Forelimb muscle (tissue), 1 donor: ENCODE data around the gene KIF20A. TPM values are rescaled to one million over a fixed set of nuclear protein-coding genes. Genes with fewer than 3 reads are reported as not detected.
"Not testable (repeated sequence)": the region's sequence is repeated elsewhere in the genome, so short reads cannot be mapped to it uniquely, and the experiment has no call there.

Experiments
- DNase-seq: peaks from one replicate; pipeline ENCODE4 v3.0.0-alpha.2; 2013; ENCODE audit warnings: low read depth
- polyA plus RNA-seq: library from polyadenylated mRNA; unstranded; fragments of 120-200 nt; gene quantifications from one replicate; pipeline ENCODE4 v1.2.1, GENCODE V29; 2013; ENCODE audit not compliant: insufficient read length

The KIF20A gene
- 17.3 TPM for polyA plus RNA-seq

DNA sequence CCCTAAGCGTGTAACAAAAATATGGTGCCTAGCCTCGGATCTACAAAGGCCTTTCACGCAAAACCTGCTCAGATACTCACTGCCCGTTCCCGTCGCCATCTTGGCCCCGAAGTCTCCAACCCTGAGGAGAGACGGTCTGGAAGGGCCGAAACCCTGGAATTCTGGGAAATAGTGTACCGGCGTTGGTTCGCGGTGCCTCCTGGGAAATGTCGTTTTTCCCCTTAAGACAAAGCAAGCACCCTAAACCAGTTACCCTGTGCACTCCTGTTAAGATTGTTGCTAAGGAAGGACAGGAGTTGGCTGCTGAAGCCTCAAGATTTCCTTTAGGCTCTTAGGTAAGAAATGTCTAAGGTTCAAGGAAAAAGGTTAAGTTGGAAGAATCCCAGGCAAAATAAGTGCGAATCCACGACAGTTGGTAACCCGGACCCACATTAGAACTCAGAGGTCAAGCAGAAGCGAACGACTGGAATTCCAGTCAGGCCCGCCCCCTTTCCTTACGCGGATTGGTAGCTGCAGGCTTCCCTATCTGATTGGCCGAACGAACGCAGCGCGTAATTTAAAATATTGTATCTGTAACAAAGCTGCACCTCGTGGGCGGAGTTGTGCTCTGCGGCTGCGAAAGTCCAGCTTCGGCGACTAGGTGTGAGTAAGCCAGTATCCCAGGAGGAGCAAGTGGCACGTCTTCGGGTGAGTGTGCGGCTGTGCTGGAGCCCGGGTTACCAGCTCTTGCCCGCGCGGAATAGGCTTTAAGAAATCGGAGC is at the start of gene KIF20A, which contains the start of gene BRD8:
Gene KIF20A (plus strand): TSS at position 597 of the 761 bp plus-strand sequence. CDS start 569 bp downstream, outside the sequence.
Gene BRD8 (minus strand): TSS at position 115 of the 761 bp plus-strand sequence. CDS start 16 bp downstream, at position 99.
- peak; percentile 95 for DNase-seq

GRCh38 chr5:138129347-138129746 is 49.6 kb upstream of the KIF20A start:
- no peak for DNase-seq

DNA sequence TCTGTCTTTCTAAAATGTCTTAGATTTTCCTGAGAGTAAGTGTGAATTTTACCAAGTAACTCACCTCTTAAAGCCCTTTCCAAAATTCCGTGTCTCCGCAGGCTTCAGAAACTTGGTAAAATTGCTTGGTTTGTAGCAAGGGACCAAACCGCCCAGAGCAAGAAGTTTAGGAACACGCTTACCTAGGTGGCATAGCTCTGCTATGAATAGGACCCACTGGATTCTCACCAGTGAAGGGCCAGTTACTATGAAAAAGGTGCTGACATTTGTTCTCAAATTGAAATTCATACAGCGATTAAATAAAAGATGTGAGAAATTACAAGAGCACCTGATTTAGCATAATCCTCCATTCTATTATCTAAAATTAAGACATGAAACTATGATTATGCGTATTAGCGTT is 46.4 kb upstream of the KIF20A start:
- DNase-seq = no peak

DNA sequence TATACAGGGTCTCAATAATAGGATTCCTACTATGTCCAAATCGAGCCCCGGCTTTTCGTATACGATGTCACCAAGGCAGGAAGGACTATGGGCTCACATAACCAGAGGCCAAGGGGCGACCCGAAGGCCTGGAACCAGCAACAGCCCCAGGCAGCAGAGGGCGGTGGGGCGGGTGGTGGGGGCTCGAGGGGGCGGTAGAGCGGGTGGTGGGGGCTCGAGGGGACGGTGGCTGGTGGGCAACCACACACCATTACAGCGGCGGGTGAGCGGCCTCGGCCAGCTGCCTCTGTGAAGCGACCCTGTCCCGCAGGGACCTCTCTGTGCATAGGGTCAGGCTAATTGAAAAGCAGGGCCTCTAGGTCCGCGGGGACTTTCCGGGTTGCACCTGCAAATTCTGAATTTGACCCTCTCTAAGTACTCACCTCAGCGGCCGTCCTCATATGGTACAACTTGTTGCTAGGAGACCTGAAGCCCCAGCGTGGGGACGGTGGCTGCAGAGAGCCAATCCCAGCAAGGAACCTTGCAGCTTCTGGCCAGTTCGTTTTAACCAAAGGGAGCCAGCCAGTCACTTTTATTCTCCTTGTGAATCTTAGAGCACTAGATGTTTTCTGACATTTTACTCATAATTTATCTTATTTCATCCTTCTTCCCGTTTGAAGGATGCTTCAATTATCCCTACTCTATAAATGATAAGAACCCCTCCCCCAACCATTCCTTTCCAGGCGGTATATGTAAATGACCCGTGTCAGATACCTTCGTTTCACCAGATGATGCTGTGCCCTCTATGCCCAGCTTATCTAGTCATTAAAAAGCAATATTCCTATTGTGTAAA is 39.7 kb upstream of the KIF20A start, which contains the start of gene NME5:
Gene NME5 (minus strand): TSS at position 480 of the 832 bp plus-strand sequence. CDS start 648 bp downstream, outside the sequence.
- no peak for DNase-seq

- no peak for DNase-seq
Observed at GRCh38 chr5:138139781-138140090, 39.2 kb upstream of the KIF20A start.

DNA sequence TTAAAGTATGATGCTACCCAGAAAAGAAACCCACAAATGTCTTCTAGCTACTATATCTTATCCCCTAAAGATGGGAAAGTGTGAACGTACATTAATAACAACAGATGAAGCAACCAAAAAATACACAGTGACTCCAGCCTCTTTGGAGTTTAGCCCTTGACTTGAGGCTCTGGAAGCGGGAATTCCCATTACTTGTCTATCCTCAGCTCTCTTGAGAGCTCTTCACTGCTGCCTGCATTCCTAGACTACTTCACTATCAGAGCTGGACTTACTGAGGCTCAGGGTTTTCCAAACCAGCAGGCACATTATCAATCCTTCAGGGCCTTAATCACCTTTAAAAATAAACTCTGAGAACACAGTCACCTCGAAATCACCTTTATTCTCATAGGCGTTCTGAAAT is 38.6 kb upstream of the KIF20A start:
- DNase-seq = no peak

DNA sequence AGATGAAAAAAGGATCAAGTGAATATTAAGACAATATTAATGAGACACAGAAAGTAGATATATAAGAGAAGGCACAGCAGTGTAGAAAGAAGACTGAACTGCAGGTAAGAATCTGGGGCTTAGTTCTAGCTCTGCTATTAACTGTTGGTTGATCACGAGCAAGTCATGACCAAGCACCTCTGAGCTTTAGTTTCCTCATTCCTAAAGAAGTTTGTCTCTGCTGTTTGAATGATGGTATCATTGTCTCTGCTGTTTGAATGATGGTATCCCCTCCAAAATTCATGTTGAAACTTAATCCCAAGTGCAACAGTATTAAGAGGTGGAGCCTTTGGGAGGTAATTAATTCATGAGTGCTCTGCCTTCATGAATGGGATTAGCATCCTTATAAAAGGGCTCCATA is 37.2 kb upstream of the KIF20A start:
- DNase-seq = no peak

GRCh38 chr5:138143578-138143977 is 35.3 kb upstream of the KIF20A start:
- DNase-seq = not testable (repeated sequence)

DNA sequence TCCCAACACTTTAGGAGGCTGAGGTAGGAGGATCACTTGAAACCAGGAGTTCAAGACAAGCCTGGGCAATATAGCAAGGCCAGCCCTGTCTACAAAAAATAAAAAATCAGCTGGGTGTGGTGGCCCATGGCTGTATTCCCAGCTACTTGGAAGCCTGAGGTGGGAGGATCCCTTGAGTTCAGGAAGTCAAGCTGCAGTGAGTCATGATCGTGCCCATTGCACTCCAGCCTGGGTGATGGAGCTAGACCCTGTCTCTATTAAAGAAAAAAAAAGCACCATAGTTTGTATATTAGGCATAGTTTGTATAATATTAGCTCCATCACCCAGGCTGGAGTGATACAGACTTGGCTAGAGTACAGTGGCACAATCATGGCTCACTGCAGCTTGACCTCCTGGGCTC is 30.1 kb upstream of the KIF20A start:
- no peak for DNase-seq

DNA sequence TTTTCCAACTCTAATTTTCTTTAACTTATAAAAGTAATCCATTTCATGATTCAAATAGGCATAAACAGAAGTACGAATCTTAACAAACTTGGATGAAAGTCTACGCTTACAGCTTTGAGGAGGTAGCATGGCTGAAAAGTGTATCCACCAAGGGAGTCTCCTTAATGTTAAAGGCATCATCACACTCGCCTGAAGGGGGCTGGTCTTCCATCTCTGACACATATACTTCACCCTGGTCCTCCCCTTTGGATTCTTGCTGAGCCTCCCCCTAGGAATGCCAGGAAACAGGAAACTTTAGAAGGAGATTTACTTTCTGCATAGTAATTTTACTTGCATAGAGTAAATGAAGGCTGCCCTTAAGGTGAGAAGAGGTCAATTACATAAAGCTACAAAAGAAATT is 29.4 kb upstream of the KIF20A start:
- no peak for DNase-seq

GRCh38 chr5:138155977-138156376 is 22.9 kb upstream of the KIF20A start:
- DNase-seq = not testable (repeated sequence)

DNA sequence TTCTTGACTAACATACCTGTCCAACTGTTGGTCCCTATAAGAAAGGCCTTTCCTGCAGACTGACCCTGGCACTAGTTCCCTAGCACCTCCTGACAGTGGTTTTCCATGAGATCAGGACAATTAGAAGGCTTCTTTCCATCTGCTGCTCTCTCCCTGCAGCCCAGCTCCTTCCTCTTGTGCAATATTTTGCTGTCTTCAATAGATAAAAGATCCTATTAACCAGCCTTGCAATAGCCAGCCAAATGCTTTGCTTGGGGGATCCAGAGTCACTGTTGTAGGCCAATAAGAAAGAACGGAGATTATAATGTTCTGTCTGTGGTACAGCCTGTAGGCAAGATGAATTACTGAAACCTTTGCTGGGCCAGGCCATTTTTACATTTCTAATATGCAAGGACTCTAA is 21.3 kb upstream of the KIF20A start:
- no peak for DNase-seq

- no peak for DNase-seq
Observed at GRCh38 chr5:138159666-138160065, 19.2 kb upstream of the KIF20A start.

DNA sequence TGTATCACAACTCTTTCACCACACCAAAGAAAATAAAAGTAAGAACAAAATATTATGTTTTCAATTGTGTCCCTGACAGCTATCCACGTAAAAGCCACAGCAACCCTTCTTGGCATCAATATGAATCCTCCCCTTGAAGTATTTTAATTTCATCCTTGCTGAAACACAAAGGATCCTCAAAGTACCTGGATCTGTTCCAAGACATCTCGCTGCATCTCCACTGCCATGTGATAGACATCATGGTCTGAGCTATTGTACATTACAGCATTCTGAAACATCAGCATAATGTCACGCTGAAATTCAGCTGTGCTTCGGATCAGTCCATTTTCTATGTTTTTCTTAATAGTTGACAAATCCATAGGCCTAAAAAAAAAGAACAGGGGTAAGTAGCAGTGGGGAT is 18.2 kb upstream of the KIF20A start:
- DNase-seq = no peak

GRCh38 chr5:138163721-138164120 is 15.2 kb upstream of the KIF20A start:
- DNase-seq = no peak

DNA sequence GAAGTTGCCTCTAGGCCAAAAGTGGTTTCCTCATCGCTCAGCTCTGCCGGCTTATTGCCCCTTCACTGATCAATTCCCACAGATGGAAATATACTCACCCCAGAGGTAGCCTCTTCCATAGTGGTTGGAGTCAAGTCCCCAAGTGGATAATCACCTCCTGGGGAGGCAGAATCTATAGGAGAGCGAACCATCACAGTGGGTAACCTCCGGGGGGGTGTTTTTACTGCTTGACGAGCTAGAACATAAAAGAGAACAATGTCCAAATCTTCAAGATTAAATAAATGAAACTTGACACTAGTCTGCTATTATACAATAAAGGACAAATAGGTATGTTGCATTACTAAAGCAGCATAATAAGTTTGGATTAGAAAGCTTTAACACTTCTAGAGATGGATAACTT is 9.8 kb upstream of the KIF20A start:
- DNase-seq = no peak

DNA sequence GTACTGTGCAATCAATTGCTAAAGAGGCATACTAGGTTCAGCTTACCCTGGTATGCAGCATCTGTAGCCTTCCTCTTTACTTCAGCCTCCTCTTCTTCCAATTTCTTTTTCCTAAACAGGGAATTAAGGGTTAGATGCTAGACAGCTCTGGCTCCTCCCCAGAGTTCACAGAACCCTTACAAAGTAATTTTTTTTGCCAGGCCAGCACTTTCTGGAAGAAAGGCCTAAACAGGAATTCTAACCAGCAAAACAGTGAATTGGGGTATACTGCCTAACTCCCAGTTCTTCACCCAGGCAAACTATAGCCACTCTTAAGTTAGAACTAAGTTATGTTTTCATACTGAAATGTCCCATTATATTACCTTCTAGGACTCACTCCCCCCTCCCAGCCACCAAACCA is 8.6 kb upstream of the KIF20A start:
- DNase-seq = no peak

DNA sequence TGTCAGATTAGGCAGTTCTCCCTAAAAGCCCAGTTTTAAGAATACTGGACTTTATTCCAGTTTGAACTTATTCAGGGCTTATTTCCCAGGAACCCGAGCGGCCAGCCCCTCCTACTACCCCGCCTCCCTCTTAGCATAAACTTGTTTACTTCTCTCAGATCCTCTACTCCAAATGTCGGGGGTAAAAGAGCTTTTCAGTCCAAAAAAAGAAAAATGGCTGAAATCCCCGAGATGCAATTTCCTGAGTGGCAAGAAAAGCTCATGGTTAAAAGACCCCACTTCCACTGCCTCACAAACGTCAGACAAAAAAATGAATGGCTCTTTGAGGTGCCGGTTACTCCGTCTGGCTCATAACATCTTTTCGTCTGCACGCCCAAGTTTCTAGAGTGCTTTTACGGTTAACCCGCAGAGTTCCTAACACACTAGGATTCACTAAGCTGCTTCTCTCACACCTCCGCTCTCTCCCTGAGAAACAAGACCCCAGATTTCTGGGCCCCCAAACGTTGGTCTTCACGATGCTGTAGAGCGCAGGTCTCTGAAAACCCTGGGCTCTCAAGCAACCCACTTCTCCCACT is 884 bp upstream of the KIF20A start:
- DNase-seq = no peak

- no peak for DNase-seq
Observed at GRCh38 chr5:138179277-138179857, 455 bp downstream of the KIF20A start.

GRCh38 chr5:138180183-138180782 is 1.4 kb downstream of the KIF20A start:
- no peak for DNase-seq

DNA sequence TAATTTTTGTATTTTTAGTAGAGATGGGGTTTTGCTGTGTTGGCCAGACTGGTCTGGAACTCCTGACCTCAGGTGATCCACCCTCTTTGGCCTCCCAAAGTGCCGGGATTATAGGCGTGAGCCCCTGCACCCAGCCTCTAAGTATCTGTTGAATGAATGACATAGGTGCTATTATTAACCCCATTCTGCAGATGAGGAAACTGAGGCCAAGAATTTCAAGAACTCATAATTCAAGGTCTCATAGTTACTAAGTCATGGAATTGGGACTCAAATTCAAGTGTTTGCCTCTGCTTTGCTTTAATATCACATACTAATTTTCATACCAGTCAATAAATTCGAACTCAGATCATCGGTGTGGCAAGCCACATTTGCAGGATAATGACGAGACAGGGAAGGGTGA is 1.9 kb downstream of the KIF20A start:
- DNase-seq = no peak

DNA sequence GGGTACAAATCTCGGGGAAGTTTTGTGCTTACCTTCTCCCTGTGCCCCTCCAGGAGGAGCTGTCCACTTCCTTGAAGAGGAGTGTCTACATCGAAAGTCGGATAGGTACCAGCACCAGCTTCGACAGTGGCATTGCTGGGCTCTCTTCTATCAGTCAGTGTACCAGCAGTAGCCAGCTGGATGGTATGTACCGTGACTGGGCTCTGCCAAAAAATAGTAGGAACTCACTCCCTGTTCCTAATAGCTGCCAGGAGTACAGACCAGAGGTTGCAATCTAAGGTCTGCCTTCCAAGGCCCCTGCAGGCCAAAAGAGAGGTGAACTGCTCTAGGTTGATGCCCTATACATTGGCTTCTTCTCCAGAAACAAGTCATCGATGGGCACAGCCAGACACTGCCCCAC is 3.9 kb downstream of the KIF20A start:
- no peak for DNase-seq
